Measurements from ENCODE around the gene KRTAP4-12.

GRCh38 chr17:41098042-41098441 is 25.9 kb downstream of the KRTAP4-12 start, which contains the start of gene KRTAP4-8:
- no peak for TF ChIP-seq POLR2AphosphoS5 (IDR thresholded peaks at IDR 0.05; ENCODE audit: low read length)
- TF ChIP-seq SREBF2 (IDR thresholded peaks at IDR 0.05; ENCODE audit: low read length), result no peak
- TF ChIP-seq FOXK2 (IDR thresholded peaks at IDR 0.05), result no peak
- TF ChIP-seq, protein P1, sequence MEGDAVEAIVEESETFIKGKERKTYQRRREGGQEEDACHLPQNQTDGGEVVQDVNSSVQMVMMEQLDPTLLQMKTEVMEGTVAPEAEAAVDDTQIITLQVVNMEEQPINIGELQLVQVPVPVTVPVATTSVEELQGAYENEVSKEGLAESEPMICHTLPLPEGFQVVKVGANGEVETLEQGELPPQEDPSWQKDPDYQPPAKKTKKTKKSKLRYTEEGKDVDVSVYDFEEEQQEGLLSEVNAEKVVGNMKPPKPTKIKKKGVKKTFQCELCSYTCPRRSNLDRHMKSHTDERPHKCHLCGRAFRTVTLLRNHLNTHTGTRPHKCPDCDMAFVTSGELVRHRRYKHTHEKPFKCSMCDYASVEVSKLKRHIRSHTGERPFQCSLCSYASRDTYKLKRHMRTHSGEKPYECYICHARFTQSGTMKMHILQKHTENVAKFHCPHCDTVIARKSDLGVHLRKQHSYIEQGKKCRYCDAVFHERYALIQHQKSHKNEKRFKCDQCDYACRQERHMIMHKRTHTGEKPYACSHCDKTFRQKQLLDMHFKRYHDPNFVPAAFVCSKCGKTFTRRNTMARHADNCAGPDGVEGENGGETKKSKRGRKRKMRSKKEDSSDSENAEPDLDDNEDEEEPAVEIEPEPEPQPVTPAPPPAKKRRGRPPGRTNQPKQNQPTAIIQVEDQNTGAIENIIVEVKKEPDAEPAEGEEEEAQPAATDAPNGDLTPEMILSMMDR (IDR thresholded peaks at IDR 0.05 in 2 of 3, conservative IDR thresholded peaks at IDR 0.05 in 1 of 3; ENCODE audit: control insufficient read depth in 2 of 3, extremely low read depth in 1 of 3, insufficient read depth in 1 of 3, low read depth in 3 of 3, low read length in 3 of 3), result no peak
- no peak for TF ChIP-seq CHD2 (IDR thresholded peaks at IDR 0.05; ENCODE audit: borderline replicate concordance, low read depth, low read length)
- TF ChIP-seq POLR2A (IDR thresholded peaks at IDR 0.05; ENCODE audit: low read depth, low read length), result no peak
- TF ChIP-seq STAT3 (IDR thresholded peaks at IDR 0.05; ENCODE audit: low read depth, low read length), result no peak
- TF ChIP-seq EZH2 (IDR thresholded peaks at IDR 0.05; ENCODE audit: borderline replicate concordance, control insufficient read depth, low read depth, low read length), result no peak

All from GM12878 (cell line).